Right hindlimb (tissue), 1 donor: ENCODE data around the gene CAPN9.
"Not testable (repeated sequence)": the region's sequence is repeated elsewhere in the genome, so short reads cannot be mapped to it uniquely, and the experiment has no call there.

Experiments
- DNase-seq: peaks from one replicate; pipeline ENCODE4 v3.0.0-alpha.2; 2018

The CAPN9 gene

GRCh38 chr1:230747127-230747730 is at the start of gene CAPN9:
Gene CAPN9, plus strand, starts transcription at chr1:230747388. Its CDS starts 109 bp downstream, at chr1:230747497.
- no peak for DNase-seq

GRCh38 chr1:230698130-230698529 is 49.1 kb upstream of the CAPN9 start:
- DNase-seq = no peak

DNA sequence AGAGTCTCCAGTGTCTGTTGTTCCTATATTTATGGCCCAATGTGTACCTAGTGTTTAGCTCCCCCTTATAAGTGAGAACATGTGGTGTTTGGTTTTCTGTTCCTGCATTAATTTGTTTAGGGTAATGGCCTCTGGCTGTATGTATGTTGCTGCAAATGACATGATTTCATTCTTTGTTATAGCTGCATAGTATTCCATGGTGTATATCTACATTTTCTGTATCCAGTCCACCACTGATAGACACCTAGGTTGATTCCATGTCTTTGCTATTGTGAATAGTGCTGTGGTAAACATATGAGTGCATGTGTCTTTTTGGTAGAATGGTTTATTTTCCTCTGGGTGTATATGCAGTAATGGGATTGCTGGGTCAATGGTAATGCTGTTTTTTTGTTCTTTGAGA is 48.2 kb upstream of the CAPN9 start:
- not testable (repeated sequence) for DNase-seq

- DNase-seq = no peak
Observed at GRCh38 chr1:230699716-230700115, 47.5 kb upstream of the CAPN9 start.

DNA sequence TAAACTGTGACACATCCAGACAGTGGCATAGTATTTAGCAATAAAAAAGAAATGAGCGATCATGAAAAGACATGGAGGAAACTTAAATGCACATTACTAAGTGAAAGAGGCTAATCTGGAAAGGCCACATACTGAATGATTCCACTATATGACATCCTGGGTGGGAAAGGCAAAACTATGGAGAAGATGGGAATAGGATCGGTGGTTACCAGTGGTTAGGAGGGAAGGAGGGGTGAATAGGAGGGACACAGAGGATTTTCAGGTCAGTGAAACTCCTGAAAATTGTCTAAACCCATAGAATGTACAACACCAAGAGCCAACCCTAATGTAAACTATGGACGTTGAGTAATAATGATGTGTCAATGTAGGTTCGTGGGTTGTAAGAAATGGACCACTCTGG is 47.1 kb upstream of the CAPN9 start:
- no peak for DNase-seq

- no peak for DNase-seq
Observed at GRCh38 chr1:230701434-230701833, 45.8 kb upstream of the CAPN9 start.

- no peak for DNase-seq
Observed at GRCh38 chr1:230701895-230702768, 45.1 kb upstream of the CAPN9 start.

GRCh38 chr1:230702934-230703678 is 44.1 kb upstream of the CAPN9 start:
- no peak for DNase-seq

DNA sequence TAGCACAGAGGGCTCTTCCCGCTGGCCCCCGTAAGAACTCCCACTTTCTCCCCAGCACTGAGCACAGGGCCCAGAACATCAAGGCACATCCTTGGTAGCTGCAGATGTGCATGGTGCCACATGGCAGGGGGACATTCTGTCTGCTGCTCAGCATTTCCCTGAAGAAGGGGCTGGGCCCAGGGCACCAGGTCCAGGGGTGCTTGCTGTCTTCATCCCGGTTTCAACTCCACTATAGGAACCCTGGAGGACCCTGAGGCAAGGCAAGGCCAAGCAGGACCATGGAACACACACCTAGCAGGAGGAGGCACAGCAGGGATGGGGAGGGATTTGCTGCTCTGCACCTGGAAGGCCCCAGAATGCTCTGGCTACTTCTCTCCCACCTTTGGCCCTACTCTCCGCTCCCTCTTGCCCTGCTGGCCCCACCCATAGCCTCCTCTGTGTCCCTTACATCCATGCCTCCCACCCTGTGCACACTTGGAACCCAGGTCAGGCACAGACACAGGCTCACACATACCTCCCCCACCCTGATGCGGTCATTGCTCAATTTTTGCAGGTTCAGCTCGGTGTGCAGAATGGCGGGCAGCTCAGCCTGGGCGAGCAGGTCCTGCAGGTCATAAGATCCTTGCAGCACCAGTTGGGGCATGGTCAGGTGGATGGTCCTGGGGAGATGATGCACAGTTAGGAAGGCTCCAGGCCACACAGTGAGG is 43.4 kb upstream of the CAPN9 start:
- no peak for DNase-seq

GRCh38 chr1:230704830-230705229 is 42.4 kb upstream of the CAPN9 start:
- DNase-seq = no peak

DNA sequence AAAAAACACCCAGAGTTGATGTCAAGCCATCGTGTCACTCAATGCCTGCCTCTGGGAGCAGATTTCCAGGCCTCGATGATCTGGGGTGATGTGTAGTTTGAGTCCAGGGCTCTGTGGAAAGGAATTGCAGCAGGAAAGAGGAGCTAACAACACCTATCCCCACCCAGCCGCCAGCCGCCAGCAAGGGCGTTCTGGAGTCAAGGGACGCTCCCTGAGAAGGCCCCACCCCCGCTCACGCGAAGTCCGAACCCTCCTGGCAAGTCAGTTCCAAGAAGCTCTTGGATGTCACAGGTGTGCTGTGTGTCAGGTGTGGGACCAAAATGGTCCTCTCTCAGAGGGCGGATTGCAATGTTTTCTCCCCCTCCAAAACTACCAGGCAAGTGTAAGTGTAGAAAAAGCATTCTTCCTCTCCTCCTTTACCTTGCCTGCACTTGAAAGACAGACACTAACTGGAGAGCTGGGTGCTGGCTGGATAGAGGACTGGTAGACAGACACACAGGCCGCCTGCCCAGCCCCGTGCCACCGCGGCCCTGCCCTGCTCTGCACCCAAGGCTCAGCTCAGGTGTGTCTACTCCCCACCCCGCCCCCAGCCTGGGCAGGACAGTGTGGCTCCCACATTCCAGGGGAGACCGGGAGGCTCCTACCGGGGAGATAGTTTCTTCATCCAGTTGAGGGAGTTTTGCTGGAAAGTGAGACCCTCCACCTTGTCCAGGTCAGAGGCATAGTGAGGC is 41.7 kb upstream of the CAPN9 start:
- DNase-seq = no peak

DNA sequence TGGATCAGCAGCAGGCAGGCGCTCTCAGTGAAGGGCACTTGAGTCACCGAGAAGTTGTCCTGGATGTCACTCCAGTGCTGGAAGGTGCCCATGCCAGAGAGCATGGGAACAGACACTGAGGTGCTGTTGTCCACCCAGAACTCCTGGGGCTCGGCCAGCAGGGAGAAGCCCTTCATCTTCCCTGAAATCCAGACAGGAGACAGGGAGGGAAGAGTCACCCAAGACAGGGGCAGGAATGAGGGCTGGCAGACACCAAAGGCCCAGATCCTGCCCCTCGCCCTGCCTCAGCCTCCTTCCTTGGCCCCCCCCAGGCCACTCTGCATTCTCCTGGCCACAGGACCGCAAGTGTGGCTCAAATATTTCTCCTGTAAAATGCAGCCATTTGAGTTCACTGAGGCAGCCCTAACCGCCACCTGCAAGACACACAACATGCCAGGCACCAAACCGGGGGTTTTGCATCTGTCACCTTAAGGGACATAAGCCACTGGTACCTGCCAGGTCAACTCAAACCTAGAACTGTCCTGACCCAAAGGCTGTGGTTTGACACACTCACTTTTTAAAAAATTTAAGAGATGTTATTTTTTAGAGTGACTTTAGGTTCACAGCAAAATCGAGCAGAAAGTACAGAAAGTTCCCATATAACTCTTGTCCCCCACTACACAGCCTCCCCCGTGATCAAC is 41.0 kb upstream of the CAPN9 start:
- DNase-seq = no peak

DNA sequence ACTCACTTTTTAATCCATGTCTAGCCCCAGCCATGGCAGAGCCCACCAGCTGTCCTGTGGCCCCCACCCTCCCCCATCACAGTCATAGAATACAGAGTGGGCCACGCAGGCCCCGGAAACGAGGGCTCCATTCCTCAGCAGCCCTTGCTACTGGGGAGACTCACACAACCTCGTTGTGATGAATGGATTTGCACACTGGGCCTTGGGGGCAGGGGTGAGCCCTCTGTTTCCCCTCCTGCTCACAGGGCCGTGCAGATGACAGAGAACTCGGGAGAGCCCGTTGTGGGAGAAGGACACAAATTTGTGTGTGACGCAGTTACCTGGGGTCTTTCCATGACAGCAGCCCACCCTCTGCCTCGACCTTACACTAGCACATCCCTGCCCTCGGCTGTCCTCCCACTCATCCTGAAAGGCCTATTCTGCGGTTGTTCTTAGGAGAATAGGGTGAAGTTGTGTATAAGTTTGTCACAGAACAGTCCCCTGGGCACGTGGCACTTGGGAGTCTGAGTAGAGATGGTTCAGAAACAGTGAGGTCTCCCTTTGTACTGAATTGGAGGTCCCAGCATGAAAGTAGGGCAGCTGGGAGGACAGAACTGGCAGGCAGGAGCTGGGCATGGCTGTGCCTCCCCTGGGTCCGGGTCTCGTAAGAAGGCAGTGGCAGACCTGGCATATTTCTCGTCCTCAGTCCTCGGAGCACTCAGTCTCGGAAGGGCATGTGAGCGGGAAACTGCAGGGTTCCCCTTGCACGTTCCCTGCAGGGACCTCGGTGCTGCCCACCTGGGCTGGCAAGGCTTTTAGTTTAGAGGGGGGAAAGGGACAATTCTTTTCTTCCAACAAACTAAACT is 40.1 kb upstream of the CAPN9 start:
- DNase-seq = no peak

- no peak for DNase-seq
Observed at GRCh38 chr1:230707732-230708630, 39.2 kb upstream of the CAPN9 start.

GRCh38 chr1:230708631-230709580 is 38.3 kb upstream of the CAPN9 start:
- no peak for DNase-seq

DNA sequence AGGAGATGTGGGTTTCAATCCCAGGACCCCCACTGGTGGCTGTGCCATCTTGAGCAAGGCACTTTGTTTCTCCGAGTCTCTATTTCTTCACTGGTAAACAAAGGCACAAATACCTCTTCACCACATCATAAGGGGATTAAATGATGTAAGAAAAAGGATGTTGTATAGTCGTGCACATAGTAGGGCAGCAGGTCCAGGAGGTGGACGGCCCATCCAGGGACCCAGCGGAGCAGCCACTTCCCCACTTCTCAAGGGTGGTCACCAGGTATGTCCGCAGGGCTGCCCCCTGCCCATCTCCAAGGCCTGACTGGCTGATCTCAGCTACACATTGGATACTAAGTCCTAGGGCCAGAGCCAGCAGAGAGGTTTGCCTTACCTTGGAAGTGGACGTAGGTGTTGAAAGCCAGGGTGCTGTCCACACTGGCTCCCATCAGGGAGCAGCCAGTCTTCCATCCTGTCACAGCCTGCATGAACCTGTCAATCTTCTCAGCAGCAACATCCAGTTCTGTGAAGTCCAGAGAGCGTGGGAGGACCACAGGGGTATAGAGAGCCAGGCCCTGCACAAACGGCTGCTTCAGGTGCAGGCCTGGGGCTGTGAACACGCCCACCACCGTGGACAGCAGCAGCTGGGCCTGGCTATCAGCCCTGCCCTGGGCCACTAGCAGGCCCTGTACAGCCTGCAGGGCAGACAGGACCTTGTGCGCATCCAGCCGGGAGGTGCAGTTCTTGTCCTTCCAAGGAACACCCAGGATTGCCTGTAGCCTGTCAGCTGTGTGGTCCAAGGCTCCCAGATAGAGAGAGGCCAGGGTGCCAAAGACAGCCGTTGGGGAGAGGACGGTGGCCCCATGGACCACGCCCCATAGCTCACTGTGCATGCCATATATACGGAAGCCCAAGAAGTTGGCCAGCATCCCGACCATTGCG is 37.3 kb upstream of the CAPN9 start:
- no peak for DNase-seq

- DNase-seq = no peak
Observed at GRCh38 chr1:230710543-230710904, 36.7 kb upstream of the CAPN9 start.
